Breast epithelium (tissue), 3 donors: ENCODE measurements around the gene G3BP1.

Experiments used
- CTCF ChIP-seq, 3 donors: fragments of 450-650 bp; IDR thresholded peaks; one replicate each; pipeline ENCODE4 v1.5.1; 2016 to 2017; ENCODE audit warnings: antibody characterized with exemption in 3 of 3, mild to moderate bottlenecking in 3 of 3, moderate library complexity in 3 of 3
- POLR2A ChIP-seq: fragments of 450-650 bp; IDR thresholded peaks from one replicate; pipeline ENCODE4 v1.6.1; 2016; ENCODE audit warnings: antibody characterized with exemption, mild to moderate bottlenecking, moderate library complexity
- POLR2AphosphoS5 ChIP-seq, 3 donors: sonication (generic); formaldehyde crosslinking; IDR thresholded peaks; one replicate each; pipeline ENCODE4 v1.6.1; 2017; ENCODE audit warnings: antibody characterized with exemption in 3 of 3

DNA sequence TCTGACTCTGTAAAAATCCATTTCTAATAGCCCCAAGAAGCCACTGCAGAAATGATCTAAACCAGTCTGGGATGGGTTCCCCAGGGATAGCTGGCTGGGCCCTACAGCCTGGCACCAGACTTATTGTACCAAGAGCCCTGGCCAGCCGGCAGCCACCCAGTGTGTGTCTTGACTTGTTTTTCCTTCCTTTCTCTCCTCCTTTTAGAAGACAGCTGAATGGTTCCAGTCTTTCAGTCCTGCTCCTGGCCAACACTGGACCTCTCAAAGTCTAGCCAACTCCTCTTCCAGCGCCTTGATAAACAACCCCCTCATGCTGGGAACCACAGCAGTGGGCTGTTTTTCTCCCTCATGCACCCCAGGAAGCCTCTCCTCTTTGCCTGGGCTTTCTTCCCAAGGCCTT, 47.4 kb upstream of the G3BP1 start:
- no peak for TF ChIP-seq CTCF (IDR thresholded peaks at IDR 0.05)
- TF ChIP-seq POLR2A: no peak
- no peak for TF ChIP-seq POLR2AphosphoS5 (IDR thresholded peaks at IDR 0.05)
